Uterus (tissue), 4 donors: Measurements from ENCODE around the gene LDLRAD4. TPM values are rescaled to one million over a fixed set of nuclear protein-coding genes. Genes with fewer than 3 reads are reported as not detected.

Source experiments
- DNase-seq, 2 donors: peaks; one replicate each; pipeline ENCODE4 v3.0.0-alpha.2; 2019 to 2020
- H3K27ac ChIP-seq, 2 donors: fragments of 200-600 bp; sonication (generic); 1 replicate in 1 of 2; 2 replicates in 1 of 2; pipeline ENCODE4 v1.5.1; 2016 to 2018
- H3K27me3 ChIP-seq, 2 donors: fragments of 200-600 bp; sonication (generic); one replicate each; pipeline ENCODE4 v1.5.1; 2018 to 2019; ENCODE audit warnings: control low read depth in 1 of 2
- H3K36me3 ChIP-seq, 2 donors: fragments of 200-600 bp; sonication (generic); one replicate each; pipeline ENCODE4 v1.5.1; 2019; ENCODE audit warnings: control low read depth in 1 of 2
- H3K4me1 ChIP-seq, 2 donors: fragments of 200-600 bp; sonication (generic); one replicate each; pipeline ENCODE4 v1.5.1; 2018 to 2019; ENCODE audit warnings: control low read depth in 1 of 2
- H3K4me3 ChIP-seq, 2 donors: fragments of 200-600 bp; sonication (generic); 1 replicate in 1 of 2; 2 replicates in 1 of 2; pipeline ENCODE4 v1.5.1; 2018 to 2019; ENCODE audit warnings: mild to moderate bottlenecking in 1 of 2
- H3K9me3 ChIP-seq, 2 donors: fragments of 200-600 bp; sonication (generic); one replicate each; pipeline ENCODE4 v1.5.1; 2019; ENCODE audit warnings: control low read depth in 1 of 2
- POLR2A ChIP-seq, 2 donors: fragments of 450-650 bp; IDR thresholded peaks; one replicate each; pipeline ENCODE4 v1.6.1; 2016; ENCODE audit warnings: antibody characterized with exemption in 2 of 2, mild to moderate bottlenecking in 1 of 2, moderate library complexity in 1 of 2
- intact Hi-C: fragments of 100-400 bp; cut with DNase I; formaldehyde crosslinking; loops from one replicate; pipeline ENCODE4 v1.15.1; 2023; ENCODE audit warnings: low total_unique reads
- total RNA-seq, 4 donors: library from RNA; depleted of rRNA in 3 of 4; stranded (reverse); fragments of >200 nt in 3 of 4; gene quantifications; one replicate each; pipeline versions ENCODE4 v1.1.0 to v1.2.4, GENCODE V29; 2014 to 2023
- TF ChIP-seq, protein P1 (sequence below), 4 experiments: fragments of 200-600 bp in 2 of 4; fragments of 450-650 bp in 2 of 4; sonication (generic) in 2 of 4; IDR thresholded peaks; one replicate each; pipeline ENCODE4 v1.5.1; 2016 to 2019; ENCODE audit warnings: antibody characterized with exemption in 4 of 4, mild to moderate bottlenecking in 2 of 4, moderate library complexity in 1 of 4
- donor health status: DM: yes; HTN: yes; CAD: no.

LDLRAD4 gene
- total RNA-seq, 4 donors from 2014 or later = 23.8 to 82.2 (median 39.3) TPM

DNA sequence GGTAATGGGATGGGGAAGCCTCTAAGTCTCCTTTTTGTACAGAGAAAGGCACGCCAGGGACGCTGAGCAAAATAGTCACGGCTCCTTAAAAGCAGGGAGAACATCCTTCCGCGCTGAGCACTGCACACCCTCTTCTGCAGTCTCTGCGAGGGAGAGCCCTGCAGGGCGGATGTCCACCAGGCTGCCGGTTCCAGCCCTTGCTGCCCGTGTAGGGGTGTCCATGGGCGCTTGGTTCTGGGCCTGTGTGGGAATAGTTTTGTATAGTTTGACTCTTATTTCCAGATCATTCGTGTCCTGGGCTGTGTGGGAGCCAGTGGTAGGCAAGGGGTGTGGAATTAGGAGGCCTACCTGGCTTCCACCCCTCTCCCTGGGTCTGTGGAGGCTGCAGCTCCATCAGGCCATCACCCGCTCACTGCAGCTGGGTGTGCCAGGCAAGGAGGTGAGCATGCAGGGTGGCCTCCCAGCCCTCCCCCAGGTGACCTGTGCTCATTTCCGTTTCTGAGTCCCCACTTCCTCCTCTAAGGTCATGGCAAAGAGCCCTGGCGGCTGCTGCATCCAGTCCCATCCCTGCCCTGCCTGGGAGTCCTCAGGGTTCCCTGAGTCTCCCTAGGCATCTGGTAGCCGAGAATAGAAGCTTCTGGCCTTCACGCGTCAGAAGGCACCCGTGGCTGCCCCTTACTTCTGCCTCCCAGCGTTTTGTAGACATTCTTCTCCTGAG is 202.6 kb downstream of the LDLRAD4 start:
- Histone ChIP-seq H3K4me1 (no peaks in the 10 kb centered on the region), H3K9me3 (no peaks in the 10 kb centered on the region), H3K4me3 (no peak overlapping the region), H3K27me3 (no peaks in the 10 kb centered on the region), H3K36me3 (no peaks in the 10 kb centered on the region), H3K27ac (no peak overlapping the region)
- DNase-seq = no peak
- intact Hi-C loops = no loop called here
- no peak for TF ChIP-seq POLR2A (IDR thresholded peaks at IDR 0.05)
- TF ChIP-seq, protein P1, sequence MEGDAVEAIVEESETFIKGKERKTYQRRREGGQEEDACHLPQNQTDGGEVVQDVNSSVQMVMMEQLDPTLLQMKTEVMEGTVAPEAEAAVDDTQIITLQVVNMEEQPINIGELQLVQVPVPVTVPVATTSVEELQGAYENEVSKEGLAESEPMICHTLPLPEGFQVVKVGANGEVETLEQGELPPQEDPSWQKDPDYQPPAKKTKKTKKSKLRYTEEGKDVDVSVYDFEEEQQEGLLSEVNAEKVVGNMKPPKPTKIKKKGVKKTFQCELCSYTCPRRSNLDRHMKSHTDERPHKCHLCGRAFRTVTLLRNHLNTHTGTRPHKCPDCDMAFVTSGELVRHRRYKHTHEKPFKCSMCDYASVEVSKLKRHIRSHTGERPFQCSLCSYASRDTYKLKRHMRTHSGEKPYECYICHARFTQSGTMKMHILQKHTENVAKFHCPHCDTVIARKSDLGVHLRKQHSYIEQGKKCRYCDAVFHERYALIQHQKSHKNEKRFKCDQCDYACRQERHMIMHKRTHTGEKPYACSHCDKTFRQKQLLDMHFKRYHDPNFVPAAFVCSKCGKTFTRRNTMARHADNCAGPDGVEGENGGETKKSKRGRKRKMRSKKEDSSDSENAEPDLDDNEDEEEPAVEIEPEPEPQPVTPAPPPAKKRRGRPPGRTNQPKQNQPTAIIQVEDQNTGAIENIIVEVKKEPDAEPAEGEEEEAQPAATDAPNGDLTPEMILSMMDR (IDR thresholded peaks at IDR 0.05) = no peak

DNA sequence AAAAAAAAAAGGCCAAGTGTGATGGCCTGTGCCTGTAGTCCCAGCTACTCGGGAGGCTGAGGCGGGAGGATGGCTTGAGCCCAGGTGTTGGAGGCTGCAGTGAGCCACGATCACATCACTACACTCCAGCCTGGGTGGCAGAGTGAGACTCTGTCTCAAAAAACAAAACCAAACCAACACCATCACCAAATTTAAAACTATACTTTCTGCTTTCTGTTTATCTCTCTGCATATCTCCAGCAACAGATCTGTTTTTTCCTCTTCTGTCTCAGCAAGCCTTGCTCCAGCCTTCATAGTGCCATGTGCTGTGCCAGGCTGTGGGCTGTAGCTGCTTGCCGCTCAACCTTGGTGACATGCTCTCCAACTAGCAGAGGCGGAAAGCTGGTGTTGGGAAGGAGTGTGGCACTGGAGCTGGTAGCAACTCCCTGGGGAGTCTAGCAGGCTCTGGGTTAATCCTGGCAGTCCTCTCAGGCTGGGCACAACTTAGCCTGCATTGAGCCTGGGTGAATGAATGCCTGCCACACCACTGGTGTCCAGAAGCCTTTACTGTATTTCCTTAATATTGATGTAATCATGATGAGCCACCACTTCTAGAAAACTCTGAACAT is 204.1 kb downstream of the LDLRAD4 start:
- no peak for TF ChIP-seq POLR2A (IDR thresholded peaks at IDR 0.05)
- TF ChIP-seq, protein P1 (IDR thresholded peaks at IDR 0.05) = no peak
- Histone ChIP-seq H3K9me3 (no peaks in the 10 kb centered on the region), H3K27me3 (no peaks in the 10 kb centered on the region), H3K4me3 (no peak overlapping the region), H3K27ac (no peak overlapping the region), H3K36me3 (no peaks in the 10 kb centered on the region), H3K4me1 (no peaks in the 10 kb centered on the region)
- DNase-seq = no peak
- intact Hi-C loops = no loop called here

DNA sequence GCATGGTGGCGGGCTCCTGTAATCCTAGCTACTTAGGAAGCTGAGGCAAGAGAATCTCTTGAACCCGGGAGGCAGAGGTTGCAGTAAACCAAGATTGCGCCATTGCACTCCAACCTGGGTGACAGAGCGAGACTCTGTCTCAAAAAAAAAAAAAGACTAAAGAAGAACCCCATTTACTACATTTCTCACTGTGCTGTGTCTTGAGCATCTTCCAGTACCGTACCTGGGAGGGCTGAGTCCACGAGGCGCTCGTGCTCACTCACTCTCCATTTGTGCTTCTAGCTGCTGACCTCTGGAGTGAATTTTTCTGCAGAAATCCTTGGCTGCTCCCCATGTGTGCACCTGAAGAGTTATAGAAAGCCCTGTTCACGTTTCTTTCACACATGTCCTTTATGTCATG is 204.8 kb downstream of the LDLRAD4 start:
- Histone ChIP-seq H3K27ac (no peak overlapping the region), H3K36me3 (no peaks in the 10 kb centered on the region), H3K4me1 (no peaks in the 10 kb centered on the region), H3K27me3 (no peaks in the 10 kb centered on the region), H3K9me3 (no peaks in the 10 kb centered on the region), H3K4me3 (no peak overlapping the region)
- intact Hi-C loops = no loop called here
- DNase-seq = no peak
- TF ChIP-seq POLR2A (IDR thresholded peaks at IDR 0.05) = no peak
- TF ChIP-seq, protein P1 (IDR thresholded peaks at IDR 0.05) = no peak

DNA sequence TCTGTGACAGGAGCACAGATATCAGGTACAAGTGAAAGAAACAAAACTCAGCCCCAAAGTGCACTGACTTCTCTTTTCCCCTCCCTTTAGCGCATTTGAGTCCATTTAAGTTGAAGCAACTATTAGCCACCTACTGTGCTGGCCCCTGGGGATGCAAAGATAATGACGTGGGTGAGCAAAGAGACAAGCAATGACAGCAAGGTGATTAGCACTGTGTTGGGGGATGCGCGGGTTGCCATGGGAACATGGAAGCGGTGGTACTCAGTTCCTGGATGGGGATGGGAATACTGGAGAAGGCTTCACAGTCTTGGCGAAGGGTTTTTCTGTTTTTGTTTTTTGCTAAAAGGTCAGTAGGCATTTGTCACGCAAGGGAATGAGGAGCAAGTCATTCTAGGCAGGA is 205.8 kb downstream of the LDLRAD4 start:
- no peaks in the 10 kb centered on the region for H3K9me3 ChIP-seq
- intact Hi-C loops = no loop called here
- TF ChIP-seq POLR2A (IDR thresholded peaks at IDR 0.05) = no peak
- TF ChIP-seq, protein P1 (IDR thresholded peaks at IDR 0.05) = no peak
- no peak overlapping the region for H3K27ac ChIP-seq
- no peaks in the 10 kb centered on the region for H3K27me3 ChIP-seq
- no peaks in the 10 kb centered on the region for H3K4me1 ChIP-seq
- H3K36me3 ChIP-seq = no peaks in the 10 kb centered on the region
- DNase-seq = no peak
- no peak overlapping the region for H3K4me3 ChIP-seq

- DNase-seq = no peak
- no peaks in the 10 kb centered on the region for H3K27me3 ChIP-seq
- H3K27ac ChIP-seq = no peak overlapping the region
- TF ChIP-seq POLR2A (IDR thresholded peaks at IDR 0.05) = no peak
- intact Hi-C loops = no loop called here
- H3K4me1 ChIP-seq = no peaks in the 10 kb centered on the region
- H3K9me3 ChIP-seq = no peaks in the 10 kb centered on the region
- H3K36me3 ChIP-seq = no peaks in the 10 kb centered on the region
- H3K4me3 ChIP-seq = no peak overlapping the region
Observed at GRCh38 chr18:13425357-13426091, 207.0 kb downstream of the LDLRAD4 start.
